Activated T-helper 1 cell treated with Interleukin-2 at 50 U/mL for 16 hours (primary cell): ENCODE results near the gene DHFR2.
"Not testable (repeated sequence)": the region's sequence is repeated elsewhere in the genome, so short reads cannot be mapped to it uniquely, and the experiment has no call there.

Experiments
- DNase-seq: peaks from one replicate; pipeline ENCODE4 v3.0.0-alpha.2; 2020; ENCODE audit warnings: low read depth

DHFR2 gene

DNA sequence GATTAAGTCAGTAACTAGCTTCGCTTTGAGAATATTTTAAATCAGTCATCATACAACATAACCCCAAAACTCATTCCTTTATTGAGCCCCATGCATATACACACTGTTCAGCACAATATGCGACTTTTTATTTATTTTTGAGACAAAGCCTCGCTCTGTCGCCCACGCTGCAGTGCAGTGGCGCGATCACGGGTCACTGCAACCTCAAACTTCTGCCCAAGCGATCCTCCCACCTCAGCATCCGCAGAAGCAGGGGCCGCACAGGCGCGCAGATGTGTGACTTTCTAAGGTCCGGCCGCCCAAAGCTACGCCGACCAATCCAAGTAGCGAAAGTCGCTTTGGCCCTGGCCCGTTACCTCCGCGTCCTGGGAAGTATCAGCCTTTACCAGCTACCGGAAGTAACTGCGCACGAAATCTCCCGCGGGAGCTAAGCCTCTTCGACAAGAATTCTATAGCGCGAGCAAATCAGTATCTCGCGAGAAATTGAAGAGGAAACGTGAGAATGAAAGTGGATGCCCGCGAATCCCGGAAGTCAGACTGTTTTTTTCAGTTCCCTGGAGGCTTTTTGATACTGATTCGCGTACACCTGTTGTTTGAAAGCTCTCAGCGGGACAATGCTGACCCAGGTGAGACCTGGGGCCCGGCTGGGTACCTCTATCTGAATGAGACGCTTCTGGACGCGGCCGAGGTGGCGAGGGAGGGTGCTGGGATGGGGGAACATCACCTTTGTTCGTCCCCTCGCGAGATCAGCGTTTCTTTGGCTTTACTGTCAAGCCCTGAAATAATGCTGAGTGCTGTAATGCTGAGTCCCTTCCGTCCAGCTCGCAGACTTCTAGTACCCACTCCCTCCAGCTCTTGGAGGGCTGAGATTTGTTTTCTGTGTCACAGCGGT is at the start of gene DHFR2, which contains the start of gene NSUN3:
Gene DHFR2 (minus strand): TSS at position 404 of the 892 bp plus-strand sequence. CDS start 1,405 bp downstream, outside the sequence.
Gene NSUN3 (plus strand): TSS at position 549 of the 892 bp plus-strand sequence. CDS start 66 bp downstream, at position 615.
- peak; percentile 65 for DNase-seq

DNA sequence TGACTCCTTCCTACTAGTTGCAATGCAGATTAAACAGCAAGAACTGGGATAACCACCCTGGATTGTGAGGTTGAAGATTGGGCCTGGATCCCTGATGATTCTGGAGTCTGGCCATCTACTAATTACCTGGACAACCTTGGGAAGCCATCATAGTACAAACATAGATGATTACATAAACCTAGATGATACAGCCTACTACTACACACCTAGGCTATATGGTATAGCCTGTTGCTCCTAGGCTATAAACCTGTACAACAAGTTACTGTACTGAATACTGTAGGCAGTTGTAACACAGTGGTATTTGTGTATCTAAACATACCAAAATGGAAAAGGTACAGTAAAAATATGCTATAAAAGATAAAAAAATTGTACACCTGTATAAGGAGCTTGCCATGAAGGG is 48.1 kb upstream of the DHFR2 start:
- DNase-seq, result no peak

DNA sequence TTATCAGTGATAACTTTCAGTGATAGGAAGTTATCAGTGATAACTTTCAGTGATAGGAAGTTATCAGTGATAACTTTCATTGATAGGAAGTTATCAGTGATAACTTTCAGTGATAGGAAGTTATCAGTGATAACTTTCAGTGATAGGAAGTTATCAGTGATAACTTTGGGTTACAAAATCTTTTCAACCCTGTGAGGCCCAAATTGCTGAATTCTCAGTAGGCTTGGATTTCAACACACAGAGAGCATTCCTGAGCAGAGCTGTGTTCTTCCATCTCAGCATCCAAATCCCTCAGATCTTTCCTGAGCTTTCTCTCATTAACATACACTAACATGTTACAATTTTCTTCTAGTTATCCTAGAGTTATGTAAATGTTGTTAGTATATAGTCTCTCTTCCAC is 47.5 kb upstream of the DHFR2 start:
- DNase-seq, result not testable (repeated sequence)

DNA sequence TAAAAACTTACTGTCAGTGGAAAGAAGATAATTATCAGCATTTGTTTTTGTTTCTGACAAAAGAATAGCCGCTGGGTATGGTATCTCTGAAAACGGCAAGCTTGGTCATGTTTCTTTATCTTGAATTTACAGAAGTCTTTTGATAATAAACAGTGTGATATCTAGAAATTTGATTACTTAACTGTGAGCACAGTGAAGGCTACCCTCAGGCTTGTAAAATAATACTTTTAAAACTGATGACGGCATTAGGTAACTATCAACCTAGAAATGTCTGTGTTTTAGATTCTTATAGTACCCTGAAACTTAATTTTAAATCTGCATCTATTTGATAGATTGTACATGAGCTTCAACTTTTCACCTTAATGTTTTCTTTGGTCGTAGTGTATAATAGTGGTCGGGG is 43.6 kb upstream of the DHFR2 start:
- DNase-seq, result no peak

DNA sequence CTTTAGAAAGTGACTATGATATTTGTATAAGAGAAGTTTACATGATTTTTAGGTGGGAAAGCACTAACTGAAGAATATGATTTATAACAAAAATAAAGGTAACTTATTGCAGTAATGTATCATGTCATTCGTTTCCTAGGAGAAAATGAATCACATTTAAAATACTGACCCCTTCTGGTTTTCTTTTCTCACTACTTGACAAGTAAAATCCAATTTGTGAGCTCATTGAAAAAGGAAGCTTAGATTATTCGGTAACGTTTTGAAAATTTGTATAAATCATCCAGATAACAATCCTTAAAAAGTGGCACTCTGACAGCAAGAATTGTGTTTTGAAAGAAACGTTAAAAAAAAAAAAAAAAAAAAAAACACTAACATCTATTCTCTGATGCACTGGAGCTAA is 39.1 kb upstream of the DHFR2 start:
- no peak for DNase-seq

DNA sequence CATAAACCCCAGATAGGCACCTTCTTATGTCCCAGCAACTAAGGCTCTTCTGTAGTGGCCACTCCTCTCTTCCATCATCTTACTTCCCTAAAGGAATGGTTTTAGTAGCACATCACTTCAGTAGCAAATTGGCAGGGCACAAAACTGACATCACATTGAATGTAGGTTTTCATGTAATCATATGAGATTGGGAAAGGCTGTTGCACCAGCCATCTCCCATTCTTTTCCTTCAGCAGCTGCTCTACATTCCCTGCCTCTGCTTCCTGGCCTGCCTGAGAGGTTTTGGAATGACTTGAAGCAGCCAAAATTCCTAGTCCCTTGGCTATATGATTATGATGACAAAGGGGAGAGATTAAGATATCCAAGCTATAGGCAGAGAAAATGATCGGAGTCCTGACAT is 36.6 kb upstream of the DHFR2 start:
- no peak for DNase-seq

DNA sequence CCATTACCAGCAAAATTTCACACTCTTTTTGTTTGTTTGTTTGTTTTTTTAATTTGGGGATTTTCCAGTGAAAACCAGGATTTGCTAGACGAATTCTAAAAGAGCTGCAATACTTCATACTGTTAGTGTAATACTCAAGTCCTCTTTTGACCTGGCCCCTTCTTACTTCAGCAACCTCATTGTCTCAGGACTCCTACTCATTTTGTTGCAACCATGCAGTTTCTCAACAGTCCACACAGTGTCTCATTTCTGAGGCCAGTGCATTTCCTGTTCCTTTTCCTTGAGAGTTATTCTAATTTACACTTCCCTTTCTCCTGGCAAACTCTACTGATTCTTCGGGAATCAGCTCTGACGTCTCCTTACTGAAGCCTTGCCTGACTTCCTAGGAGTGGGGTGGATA is 35.7 kb upstream of the DHFR2 start:
- DNase-seq, result no peak

DNA sequence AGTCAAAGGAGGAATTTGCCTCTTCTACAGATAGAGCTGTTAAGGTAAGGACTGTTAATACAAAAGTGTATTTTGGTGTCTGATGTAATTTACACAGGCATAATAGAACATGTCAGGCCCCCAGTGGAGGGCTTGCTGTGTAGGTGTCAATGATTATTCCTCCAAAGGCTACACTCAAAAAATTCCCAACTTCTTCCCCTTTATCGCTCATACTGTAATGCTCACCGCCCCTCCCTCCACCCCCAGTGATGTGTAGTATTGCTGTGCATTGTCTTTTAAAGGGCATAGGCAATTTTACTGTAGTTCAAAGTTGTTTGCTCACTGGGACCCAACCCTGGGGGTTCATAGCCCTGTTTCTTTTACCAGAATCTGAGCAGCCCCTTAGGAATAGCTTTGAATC is 32.4 kb upstream of the DHFR2 start:
- no peak for DNase-seq

DNA sequence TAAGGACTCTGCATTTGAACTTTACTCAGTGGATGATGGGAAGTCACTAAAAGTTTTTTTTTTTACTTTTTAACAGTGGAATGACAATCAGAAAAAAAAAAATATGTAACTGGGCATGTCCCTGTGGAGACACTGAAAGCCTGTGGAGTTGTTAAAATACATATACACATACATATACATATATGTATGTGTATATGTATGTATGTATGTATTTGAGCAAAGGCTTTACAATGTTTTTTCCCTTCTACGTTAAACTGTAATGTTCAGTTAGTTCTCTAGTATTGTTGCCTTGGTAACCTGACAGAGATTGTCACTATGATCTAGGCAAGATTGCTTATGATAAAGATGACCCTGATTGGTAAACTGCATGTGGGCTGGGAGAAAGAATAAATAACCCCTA is 30.4 kb upstream of the DHFR2 start:
- DNase-seq, result no peak

DNA sequence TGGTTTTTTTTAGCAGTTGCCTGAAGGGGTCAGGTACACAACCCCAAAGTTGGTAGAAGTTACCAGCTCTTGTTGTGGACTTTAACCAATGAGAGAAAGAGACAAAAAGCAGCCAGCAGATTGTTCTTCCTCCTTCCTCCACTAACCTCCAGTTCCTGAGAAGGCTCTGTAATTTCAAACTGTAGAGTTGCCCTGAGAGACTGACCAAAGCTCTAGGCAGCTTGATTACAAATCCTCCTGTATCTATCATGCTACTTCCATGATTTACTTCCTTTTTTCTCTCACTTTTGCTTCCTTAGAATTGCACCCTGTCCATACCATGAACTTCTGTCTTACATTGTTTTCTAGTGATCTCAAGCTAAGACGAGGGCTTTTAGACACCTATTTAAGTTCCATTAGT is 29.4 kb upstream of the DHFR2 start:
- no peak for DNase-seq

DNA sequence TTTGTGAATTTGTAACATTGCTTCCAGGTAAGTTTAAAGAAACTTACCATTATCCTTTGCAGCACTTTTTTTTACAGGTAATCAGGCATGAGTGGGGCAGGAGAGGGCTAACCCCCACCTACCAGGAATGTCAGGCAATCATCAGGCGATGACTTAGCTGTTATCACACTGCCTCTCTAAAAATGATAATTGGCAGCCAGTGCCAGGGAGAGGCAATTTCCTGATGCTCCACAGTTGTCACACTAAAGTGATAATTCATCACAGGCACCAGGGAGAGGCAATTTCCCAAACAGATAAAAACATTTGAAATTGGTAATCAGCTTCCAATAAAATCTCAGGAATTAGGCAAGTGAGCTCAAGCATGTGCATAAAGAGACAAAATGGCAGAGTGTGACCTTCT is 26.4 kb upstream of the DHFR2 start:
- no peak for DNase-seq

DNA sequence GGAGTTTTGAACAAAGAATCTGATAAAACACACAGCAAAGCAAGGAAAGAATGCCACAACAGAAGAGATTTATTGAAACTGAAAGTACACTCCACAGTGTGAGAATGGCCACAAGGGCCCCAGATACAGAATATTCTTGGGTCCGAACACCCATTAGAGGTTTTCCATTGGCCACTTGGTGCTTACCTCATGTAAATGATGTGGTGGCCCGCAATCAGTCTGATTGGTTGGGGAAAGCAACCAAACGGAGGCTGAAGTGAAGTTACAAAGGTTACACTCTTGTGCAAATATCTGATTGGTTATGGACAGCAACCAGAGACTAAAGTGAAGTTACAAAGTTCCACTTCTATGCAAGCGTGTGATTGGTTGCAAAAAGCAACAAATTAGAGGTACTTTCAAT is 20.5 kb upstream of the DHFR2 start:
- DNase-seq, result no peak

DNA sequence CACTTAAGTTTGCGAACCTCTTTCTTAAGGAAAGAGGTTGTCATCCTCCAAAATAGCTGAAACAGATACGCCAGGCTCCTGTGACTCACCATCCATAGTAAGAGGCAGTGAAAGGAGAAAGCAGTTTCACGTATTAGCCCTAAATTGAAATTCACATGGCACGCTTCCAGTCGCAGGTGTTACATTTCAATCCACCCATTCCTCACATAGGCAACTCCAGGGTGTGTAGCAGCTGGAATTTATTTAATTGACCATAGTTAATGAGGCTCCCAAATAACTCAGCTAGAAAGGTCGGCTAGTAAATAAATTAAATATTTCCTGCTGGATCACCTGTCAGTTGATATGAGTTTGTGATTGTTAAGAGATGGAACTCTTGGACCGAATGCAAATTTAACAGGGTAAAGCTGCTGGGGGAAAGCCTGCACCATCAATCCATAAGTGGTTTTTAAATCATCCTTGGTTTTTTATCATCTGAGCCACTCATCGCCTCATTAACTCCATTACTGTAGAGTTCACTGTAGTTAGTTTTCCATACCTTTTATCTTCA is 19.7 kb upstream of the DHFR2 start:
- DNase-seq, result no peak

DNA sequence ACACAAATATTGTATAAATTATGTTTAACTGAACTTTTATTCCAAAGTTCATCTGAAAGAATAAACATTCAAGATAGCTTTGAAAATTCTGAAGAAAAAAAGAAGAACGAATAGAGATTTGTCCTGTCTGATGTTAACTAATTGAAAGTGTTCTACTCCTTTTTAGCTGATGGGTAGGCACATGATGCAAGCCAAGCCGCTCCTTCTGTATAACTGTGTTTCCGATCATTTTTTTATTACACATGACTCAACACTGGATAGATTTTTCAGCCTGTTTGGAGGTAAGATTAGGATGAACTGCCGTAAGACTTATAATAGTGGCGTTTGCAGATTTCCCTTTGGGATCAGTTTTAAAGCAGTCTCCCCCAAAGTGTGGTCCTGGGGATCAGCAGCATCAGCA is 19.2 kb upstream of the DHFR2 start:
- no peak for DNase-seq

DNA sequence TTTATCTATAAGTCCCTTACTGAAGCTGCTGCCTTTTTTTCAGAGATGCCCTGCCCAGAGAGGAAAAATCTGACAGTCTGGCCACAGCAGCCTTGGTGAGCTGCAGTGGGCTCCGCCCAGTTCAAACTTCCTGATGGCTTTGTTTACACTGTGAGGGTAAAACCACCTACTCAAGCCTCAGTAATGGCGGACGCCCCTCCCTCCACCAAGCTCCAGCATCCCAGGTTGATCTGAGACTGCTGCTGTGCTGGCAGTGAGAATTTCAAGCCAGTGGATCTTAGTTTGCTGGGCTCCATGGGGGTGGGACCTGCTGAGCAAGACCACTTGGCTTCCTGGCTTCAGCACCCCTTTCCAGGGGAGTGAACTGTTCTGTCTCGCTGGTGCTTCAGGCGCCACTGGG is 17.8 kb upstream of the DHFR2 start:
- not testable (repeated sequence) for DNase-seq

DNA sequence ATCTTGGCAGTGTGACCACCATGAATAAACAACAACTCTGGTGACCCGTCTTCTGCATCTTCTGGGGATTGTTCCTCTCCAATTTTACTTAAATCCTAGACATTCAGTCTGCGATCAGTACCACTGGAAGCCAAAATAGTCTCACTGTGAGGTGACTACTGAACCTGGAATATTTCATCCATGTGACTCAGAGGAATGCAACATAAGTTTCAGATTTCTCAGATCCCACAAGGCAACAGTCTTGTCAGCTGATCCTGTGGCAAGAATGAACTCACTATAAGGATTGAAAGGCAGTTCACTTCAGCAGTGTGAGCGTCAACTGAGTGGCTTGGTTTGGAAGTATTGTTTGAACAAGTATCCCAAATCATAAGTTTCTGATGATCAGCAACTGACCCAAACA is 13.3 kb upstream of the DHFR2 start:
- DNase-seq, result no peak

DNA sequence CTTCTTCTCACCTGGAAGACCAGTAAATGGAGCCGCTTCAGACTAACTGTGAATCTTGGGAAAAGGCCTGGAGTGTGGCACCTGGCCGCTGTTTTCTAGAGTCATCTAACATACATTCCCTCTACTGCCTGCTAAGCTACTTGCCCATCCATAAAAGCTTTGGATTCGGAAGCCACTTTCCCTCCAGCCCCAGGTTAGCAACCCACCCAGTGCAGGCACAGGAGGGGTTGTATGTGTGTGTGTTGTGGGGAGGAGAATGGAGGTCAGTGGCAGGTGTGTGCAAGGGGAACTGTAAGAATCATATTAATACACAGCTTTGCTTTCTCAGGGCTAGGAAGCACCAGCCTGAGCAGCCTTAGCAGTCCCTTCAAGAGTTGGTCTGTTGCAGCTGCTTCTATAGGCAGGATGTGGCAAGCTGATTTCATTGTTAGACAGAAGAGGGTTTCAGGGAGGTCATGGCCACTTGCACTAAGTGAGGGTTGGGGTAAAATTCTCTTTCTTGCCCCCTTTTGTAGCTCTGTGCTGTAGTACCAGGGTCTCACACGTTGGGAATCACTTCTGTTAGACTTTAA is 9.1 kb upstream of the DHFR2 start:
- no peak for DNase-seq

DNA sequence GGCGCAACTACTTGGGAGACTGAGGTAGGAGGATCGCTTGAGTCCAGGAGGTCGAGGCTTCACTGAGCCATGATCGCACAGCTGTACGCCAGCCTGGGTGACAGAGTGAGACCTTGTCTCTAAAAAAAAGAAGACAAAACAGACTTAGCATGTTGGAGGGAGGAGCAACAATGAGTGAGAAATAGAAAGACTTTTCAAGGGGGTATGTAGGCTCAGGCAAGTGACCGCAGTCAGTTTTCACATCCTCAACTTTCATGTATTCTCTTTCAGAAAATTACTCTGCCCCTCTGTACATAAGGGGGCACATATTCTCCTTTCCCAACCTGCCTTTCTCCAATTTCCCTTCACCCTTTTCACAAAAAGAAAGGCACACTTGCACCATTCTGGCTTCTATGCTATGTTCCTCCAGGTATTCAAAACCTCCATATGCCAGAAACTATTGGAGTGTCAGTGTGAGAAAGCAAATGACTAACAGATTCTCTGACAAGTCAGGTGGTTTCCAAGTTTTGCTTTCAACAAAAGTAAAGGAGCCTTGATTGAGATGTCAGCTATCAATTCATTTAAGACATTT is 7.7 kb upstream of the DHFR2 start:
- DNase-seq, result no peak

DNA sequence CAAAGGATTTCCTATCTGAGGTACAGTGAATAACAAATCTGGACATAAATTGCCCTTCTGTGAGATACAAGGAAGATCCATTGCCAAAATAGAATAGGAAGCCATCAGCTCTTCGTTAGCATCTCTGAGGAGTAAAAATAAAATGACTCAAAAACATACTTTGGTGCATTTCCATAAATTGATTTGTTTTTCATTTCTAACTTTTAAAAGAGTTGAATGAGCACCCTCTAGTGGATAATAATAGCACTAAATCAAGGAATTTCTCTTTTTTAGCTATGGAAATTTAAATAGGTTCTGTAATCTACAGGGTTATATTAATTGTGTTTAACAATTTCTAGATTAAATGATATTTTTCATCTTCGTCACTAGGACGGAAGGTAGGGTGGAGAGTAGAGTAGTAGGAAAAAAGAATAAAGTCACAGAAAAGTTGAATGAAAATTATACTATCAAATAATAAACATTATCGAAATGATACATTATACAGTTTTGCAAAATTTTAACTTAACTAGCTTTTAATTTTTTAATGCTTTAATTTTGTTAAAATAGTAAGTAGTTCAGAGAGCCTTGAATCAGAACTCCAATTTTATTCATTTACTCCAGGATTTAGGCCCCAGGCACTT is 6.6 kb upstream of the DHFR2 start:
- DNase-seq, result no peak

DNA sequence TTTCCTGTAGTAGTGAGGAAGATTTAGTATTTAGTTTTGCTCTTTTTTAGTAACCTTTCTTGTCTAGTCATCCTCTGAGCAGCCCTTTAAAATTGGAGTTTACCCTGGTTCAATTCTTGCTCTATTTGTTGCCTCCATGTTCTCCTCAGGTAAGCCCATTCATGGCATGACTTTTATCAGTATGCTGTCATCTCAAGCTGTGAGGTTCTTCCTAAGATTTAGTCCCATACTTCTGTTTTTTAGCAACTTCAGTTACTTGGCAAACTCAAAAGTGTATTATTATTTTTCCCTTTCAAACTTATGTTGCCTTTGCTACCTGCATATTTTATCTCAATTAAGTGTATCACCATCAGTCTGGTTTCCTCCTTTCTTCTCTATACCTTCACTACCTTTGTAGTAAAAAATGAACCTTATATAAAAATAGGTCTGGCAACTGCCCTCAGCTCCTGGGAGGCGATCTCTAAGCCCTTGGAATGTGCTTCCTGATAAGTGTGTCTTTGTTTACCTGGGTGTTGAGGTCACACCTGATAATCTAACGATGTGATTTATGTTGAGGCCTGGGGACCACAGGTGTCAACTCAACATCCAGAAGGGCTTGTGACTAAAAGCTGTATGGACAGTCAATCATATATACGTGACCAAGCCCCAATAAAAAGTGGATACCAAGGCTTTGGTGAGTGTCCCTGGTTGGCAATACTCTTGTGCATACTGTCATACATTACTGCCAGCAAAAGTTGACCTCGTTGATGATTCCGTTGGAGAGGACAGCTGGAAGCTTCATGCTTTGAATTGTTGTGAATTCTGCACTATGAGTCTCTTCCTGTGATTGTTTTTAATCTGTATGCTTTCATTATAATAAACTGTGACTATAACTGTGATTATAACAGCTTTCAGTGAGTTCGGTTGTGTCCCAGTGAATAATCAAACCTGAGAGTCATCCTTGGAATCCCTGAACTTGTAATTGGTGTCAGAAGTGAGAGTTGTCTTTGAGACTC is 4.1 kb upstream of the DHFR2 start:
- no peak for DNase-seq

DNA sequence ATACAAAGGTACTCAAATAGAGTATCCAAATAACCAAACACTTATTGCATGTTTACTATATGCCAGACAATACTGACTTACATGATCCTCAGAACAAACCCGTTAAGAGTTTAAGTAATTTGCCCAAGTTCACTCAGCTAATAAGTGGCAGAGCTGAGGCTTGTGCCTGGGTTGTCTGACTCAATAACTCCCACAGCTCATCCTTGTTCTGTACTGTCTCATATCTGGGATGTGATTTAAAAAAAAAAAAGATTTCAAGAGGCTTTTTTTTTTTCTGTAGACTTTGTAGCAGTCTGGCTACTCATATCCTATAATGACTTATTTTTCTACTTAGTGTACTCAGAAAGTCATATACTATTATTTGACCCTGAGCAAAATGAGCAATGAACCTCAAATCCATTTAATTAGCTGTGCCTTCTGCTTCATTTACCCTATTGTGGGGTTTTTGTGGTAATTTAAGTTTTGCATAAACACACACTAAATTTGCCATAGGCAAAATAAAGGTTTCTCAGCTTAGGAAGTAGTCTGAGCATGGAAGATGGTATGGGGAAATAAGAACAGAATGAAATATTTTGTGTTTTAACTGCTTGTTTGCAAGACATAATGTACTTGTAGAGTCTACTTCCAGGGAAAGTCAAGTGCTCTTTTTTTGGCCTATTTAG is 3.2 kb upstream of the DHFR2 start:
- DNase-seq, result no peak
